Keratinocyte (primary cell): ENCODE data around the gene ZSCAN18. TPM values are rescaled to one million over a fixed set of nuclear protein-coding genes. Genes with fewer than 3 reads are reported as not detected.

ENCODE experiments used
- DNase-seq: peaks from one replicate; pipeline ENCODE4 v3.0.0-alpha.2; 2011; ENCODE audit warnings: low read depth, missing footprints, low spot score
- FAIRE-seq: peaks from 2 replicates; lab custom pipeline; 2011; peaks lifted over from hg19 to GRCh38; lab: Jason Lieb, UNC
- H2AFZ ChIP-seq: 2 replicates; pipeline ENCODE4 v1.6.0; 2012; ENCODE audit warnings: low read length, control low read depth, inconsistent platforms; ENCODE audit not compliant: control insufficient read depth
- H3K27ac ChIP-seq: 2 replicates; pipeline ENCODE4 v1.5.1; 2011; ENCODE audit warnings: low read length; ENCODE audit not compliant: control insufficient read depth, insufficient read depth
- H3K27me3 ChIP-seq: 3 replicates; pipeline ENCODE4 v1.6.0; 2011; ENCODE audit warnings: low read length; ENCODE audit not compliant: control insufficient read depth, insufficient read depth; ENCODE audit errors: extremely low read depth
- H3K36me3 ChIP-seq, 2 experiments: 2 replicates in 1 of 2; 3 replicates in 1 of 2; pipeline ENCODE4 v1.5.1; 2011; ENCODE audit warnings: low read length in 2 of 2, mild to moderate bottlenecking in 1 of 2; ENCODE audit not compliant: control insufficient read depth in 2 of 2, insufficient read depth in 2 of 2; ENCODE audit errors: extremely low read depth in 1 of 2
- H3K4me1 ChIP-seq: 3 replicates; pipeline ENCODE4 v1.5.1; 2011; ENCODE audit warnings: low read length; ENCODE audit not compliant: control insufficient read depth, insufficient read depth; ENCODE audit errors: extremely low read depth
- H3K4me2 ChIP-seq: 3 replicates; pipeline ENCODE4 v1.6.0; 2011; ENCODE audit warnings: low read depth, low read length; ENCODE audit not compliant: control insufficient read depth, insufficient read depth; ENCODE audit errors: extremely low read depth
- H3K4me3 ChIP-seq, 3 experiments: fragments of 200-600 bp in 1 of 3; sonication (generic) in 1 of 3; 2 replicates in 2 of 3; 3 replicates in 1 of 3; pipeline ENCODE4 v1.5.1; 2011 to 2016; ENCODE audit warnings: low read length in 3 of 3, mild to moderate bottlenecking in 3 of 3, control low read depth in 2 of 3, inconsistent platforms in 1 of 3, low read depth in 1 of 3, mixed read lengths in 1 of 3, mixed run types in 1 of 3, moderate library complexity in 1 of 3; ENCODE audit not compliant: control insufficient read depth in 2 of 3, insufficient read depth in 2 of 3; ENCODE audit errors: extremely low read depth in 1 of 3
- H3K79me2 ChIP-seq: 2 replicates; pipeline ENCODE4 v1.6.0; 2012; ENCODE audit warnings: low read length; ENCODE audit not compliant: control insufficient read depth, insufficient read depth
- H3K9ac ChIP-seq: 3 replicates; pipeline ENCODE4 v1.6.0; 2011; ENCODE audit warnings: low read length; ENCODE audit not compliant: control insufficient read depth, insufficient read depth; ENCODE audit errors: extremely low read depth
- H3K9me1 ChIP-seq: 3 replicates; pipeline ENCODE4 v1.6.0; 2011; ENCODE audit warnings: low read length; ENCODE audit not compliant: control insufficient read depth, insufficient read depth; ENCODE audit errors: extremely low read depth
- H3K9me3 ChIP-seq: 2 replicates; pipeline ENCODE4 v1.5.1; 2012; ENCODE audit warnings: low read depth, low read length; ENCODE audit not compliant: control insufficient read depth
- H4K20me1 ChIP-seq: 3 replicates; pipeline ENCODE4 v1.6.0; 2011; ENCODE audit warnings: low read length; ENCODE audit not compliant: control insufficient read depth, insufficient read depth; ENCODE audit errors: extremely low read depth
- CTCF ChIP-seq, 3 experiments: IDR thresholded peaks in 1 of 3; conservative IDR thresholded peaks in 1 of 3; optimal IDR thresholded peaks in 1 of 3; 2 replicates in 2 of 3; 3 replicates in 1 of 3; pipeline versions ENCODE3 to v1.5.1; 2011; ENCODE audit warnings: low read length in 3 of 3, mild to moderate bottlenecking in 3 of 3, moderate library complexity in 2 of 3, control low read depth in 1 of 3, inconsistent platforms in 1 of 3; ENCODE audit not compliant: insufficient read depth in 2 of 3; ENCODE audit errors: extremely low read depth in 1 of 3
- EZH2 ChIP-seq: IDR thresholded peaks from one replicate; pipeline ENCODE4 v1.6.1; 2012; ENCODE audit warnings: inconsistent platforms, mild to moderate bottlenecking, low read length, moderate library complexity
- dilution Hi-C: fragments of 300-500 bp; cut with MboI; formaldehyde crosslinking; loops from one replicate; pipeline ENCODE4 v1.7.0; 2020; ENCODE audit warnings: low sequenced_read_pairs; ENCODE audit not compliant: extremely low pct_ligation_motif_present
- polyA plus RNA-seq, 5 experiments: library from polyadenylated mRNA; depleted of rRNA in 3 of 5; stranded (reverse) in 3 of 5; stranded (forward) in 1 of 5; unstranded in 1 of 5; fragments of >200 nt; gene quantifications; 1 replicate in 1 of 5; 2 replicates in 3 of 5; 3 replicates in 1 of 5; pipeline versions ENCODE4 v1.2.1 to v1.2.3, GENCODE V29; 2011 to 2012; ENCODE audit warnings: missing spikeins in 2 of 5, low read depth in 1 of 5, low replicate concordance in 1 of 5

ZSCAN18 gene
- polyA plus RNA-seq, 1 donor (not counting 4 experiments of a cell fraction or from before 2014, with no cell fraction given), result 16.1 TPM

DNA sequence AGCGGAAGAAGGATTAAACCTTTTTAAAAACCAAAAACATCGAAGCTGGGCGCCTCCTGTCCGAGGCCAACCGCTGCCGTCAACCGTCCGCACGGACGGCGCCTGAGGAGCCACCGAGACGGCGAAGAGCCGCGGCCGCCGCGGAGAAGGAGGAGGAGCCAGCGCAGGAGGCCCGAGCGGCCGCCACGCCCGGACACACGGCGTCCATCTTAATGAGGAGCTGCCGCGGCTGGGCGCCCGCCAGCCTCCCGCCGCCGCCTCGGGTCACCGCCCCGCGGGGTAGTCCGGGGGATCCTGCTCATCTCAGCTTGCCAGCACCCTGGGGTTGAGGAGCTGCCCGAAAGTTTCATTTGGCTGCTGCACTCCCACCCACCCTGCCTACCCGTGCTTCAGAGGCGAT, 53.6 kb downstream of the ZSCAN18 start:
- no peak for FAIRE-seq
- H3K9me3 ChIP-seq, result peaks cover 18% of the 10 kb centered on the region

DNA sequence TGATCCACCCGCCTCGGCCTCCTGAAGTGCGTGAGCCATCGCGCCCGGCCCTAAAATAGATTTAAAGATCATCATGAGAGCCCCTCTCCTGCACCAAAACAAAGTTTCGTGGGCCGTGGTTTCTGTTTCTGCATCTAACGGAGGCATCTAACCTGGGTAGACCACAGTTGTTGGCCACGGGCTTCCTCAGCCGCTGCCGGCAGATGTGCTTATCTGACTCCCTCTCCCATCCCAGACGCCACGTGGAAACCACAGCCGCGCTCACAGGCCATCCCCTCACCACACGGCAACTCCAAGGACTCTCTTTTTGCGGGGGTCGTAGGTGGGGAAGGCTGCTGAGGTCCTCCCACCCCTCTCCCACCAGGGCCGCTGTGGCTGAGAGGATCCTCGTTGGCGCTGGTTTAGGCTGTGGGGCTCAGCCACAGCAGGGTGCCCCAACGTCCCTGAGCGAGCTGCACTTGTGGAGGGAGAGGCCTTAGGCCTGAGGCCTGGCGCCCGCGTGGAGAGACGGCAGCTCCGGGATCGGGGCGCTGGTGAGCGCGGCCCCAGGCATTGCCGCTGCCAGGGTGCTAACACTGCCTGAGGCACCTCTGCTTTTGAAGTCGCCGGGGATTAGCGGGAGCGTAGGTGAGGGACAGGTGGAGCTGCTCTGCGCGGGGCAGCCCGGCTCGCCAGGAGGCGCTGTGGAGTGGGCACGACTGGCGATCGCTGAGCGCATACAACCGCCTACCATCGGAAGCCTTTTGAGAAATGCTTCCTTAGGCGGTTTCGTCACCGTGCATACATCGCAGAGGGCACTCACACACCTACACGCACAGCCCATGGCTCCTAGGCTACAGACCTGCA, 55.3 kb downstream of the ZSCAN18 start:
- H3K27me3 ChIP-seq, result no peaks in the 10 kb centered on the region
- dilution Hi-C loops, result no loop called here
- no peak overlapping the region for H3K27ac ChIP-seq
- no peak for DNase-seq
- no peak for FAIRE-seq
- peaks cover 23% of the 10 kb centered on the region for H3K9me3 ChIP-seq
- TF ChIP-seq EZH2 (no peak), CTCF (optimal IDR thresholded peaks at IDR 0.05 in 1 of 3, IDR thresholded peaks at IDR 0.05 in 1 of 3, conservative IDR thresholded peaks at IDR 0.05 in 1 of 3; ENCODE audit: extremely low read depth in 1 of 3, insufficient read depth in 2 of 3, low read length in 3 of 3) (no peak)
- no peak overlapping the region for H3K4me3 ChIP-seq
- no peaks in the 10 kb centered on the region for H3K9me1 ChIP-seq
- no peaks in the 10 kb centered on the region for H3K4me1 ChIP-seq
- no peak overlapping the region for H3K4me2 ChIP-seq
- H4K20me1 ChIP-seq, result no peaks in the 10 kb centered on the region
- no peaks in the 10 kb centered on the region for H3K79me2 ChIP-seq
- H2AFZ ChIP-seq, result no peak overlapping the region
- no peaks in the 10 kb centered on the region for H3K36me3 ChIP-seq
- H3K9ac ChIP-seq, result no peak overlapping the region

More for the DNA sequence above, 53.6 kb downstream of the ZSCAN18 start:
- no peak for TF ChIP-seq CTCF (optimal IDR thresholded peaks at IDR 0.05 in 1 of 3, IDR thresholded peaks at IDR 0.05 in 1 of 3, conservative IDR thresholded peaks at IDR 0.05 in 1 of 3; ENCODE audit: extremely low read depth in 1 of 3, insufficient read depth in 2 of 3, low read length in 3 of 3)
- no peak for TF ChIP-seq EZH2
- Histone ChIP-seq H3K4me2 (no peak overlapping the region), H3K4me1 (no peaks in the 10 kb centered on the region), H3K27me3 (no peaks in the 10 kb centered on the region), H3K9me1 (no peaks in the 10 kb centered on the region), H3K79me2 (no peaks in the 10 kb centered on the region), H3K4me3 (no peak overlapping the region), H3K9ac (no peak overlapping the region), H2AFZ (no peak overlapping the region), H4K20me1 (no peaks in the 10 kb centered on the region), H3K27ac (no peak overlapping the region), H3K36me3 (no peaks in the 10 kb centered on the region)
- DNase-seq, result no peak
- dilution Hi-C loops, result no loop called here
